ENCODE measurements around the gene LRRC23. TPM values are rescaled to one million over a fixed set of nuclear protein-coding genes. Genes with fewer than 3 reads are reported as not detected.
A peak's percentile ranks its signal among the peaks of the same experiment; 100 is the strongest.

The LRRC23 gene
- total and polyA plus RNA-seq, 2 of the 13 experiments (the other 11 are each of a cell fraction or from before 2014, with no cell fraction given) = 6.0 to 7.8 TPM

GRCh38 chr12:6950401-6950801, 45.8 kb downstream of the LRRC23 start (continued):
- TF ChIP-seq, protein P1, sequence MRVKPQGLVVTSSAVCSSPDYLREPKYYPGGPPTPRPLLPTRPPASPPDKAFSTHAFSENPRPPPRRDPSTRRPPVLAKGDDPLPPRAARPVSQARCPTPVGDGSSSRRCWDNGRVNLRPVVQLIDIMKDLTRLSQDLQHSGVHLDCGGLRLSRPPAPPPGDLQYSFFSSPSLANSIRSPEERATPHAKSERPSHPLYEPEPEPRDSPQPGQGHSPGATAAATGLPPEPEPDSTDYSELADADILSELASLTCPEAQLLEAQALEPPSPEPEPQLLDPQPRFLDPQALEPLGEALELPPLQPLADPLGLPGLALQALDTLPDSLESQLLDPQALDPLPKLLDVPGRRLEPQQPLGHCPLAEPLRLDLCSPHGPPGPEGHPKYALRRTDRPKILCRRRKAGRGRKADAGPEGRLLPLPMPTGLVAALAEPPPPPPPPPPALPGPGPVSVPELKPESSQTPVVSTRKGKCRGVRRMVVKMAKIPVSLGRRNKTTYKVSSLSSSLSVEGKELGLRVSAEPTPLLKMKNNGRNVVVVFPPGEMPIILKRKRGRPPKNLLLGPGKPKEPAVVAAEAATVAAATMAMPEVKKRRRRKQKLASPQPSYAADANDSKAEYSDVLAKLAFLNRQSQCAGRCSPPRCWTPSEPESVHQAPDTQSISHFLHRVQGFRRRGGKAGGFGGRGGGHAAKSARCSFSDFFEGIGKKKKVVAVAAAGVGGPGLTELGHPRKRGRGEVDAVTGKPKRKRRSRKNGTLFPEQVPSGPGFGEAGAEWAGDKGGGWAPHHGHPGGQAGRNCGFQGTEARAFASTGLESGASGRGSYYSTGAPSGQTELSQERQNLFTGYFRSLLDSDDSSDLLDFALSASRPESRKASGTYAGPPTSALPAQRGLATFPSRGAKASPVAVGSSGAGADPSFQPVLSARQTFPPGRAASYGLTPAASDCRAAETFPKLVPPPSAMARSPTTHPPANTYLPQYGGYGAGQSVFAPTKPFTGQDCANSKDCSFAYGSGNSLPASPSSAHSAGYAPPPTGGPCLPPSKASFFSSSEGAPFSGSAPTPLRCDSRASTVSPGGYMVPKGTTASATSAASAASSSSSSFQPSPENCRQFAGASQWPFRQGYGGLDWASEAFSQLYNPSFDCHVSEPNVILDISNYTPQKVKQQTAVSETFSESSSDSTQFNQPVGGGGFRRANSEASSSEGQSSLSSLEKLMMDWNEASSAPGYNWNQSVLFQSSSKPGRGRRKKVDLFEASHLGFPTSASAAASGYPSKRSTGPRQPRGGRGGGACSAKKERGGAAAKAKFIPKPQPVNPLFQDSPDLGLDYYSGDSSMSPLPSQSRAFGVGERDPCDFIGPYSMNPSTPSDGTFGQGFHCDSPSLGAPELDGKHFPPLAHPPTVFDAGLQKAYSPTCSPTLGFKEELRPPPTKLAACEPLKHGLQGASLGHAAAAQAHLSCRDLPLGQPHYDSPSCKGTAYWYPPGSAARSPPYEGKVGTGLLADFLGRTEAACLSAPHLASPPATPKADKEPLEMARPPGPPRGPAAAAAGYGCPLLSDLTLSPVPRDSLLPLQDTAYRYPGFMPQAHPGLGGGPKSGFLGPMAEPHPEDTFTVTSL (CRISPR knock-in tag; IDR thresholded peaks at IDR 0.05; ENCODE audit: borderline replicate concordance) = no peak
- TF ChIP-seq, protein P2, sequence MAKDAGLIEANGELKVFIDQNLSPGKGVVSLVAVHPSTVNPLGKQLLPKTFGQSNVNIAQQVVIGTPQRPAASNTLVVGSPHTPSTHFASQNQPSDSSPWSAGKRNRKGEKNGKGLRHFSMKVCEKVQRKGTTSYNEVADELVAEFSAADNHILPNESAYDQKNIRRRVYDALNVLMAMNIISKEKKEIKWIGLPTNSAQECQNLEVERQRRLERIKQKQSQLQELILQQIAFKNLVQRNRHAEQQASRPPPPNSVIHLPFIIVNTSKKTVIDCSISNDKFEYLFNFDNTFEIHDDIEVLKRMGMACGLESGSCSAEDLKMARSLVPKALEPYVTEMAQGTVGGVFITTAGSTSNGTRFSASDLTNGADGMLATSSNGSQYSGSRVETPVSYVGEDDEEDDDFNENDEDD (CRISPR knock-in tag; IDR thresholded peaks at IDR 0.05; ENCODE audit: borderline replicate concordance) = no peak
- TF ChIP-seq STAT5B (CRISPR knock-in tag; IDR thresholded peaks at IDR 0.05) = no peak
- no peak for TF ChIP-seq FOXC1 (CRISPR knock-in tag; IDR thresholded peaks at IDR 0.05; ENCODE audit: borderline replicate concordance)
- no peak for TF ChIP-seq ARNT2 (CRISPR knock-in tag; IDR thresholded peaks at IDR 0.05; ENCODE audit: low read depth)
- no peak for TF ChIP-seq ZNF7 (CRISPR knock-in tag; IDR thresholded peaks at IDR 0.05)
- TF ChIP-seq ZNF672 (CRISPR knock-in tag; IDR thresholded peaks at IDR 0.05) = peak; percentile 98
- TF ChIP-seq ELK4 (CRISPR knock-in tag; IDR thresholded peaks at IDR 0.05; ENCODE audit: borderline replicate concordance) = no peak
- TF ChIP-seq CTCF (CRISPR knock-in tag; IDR thresholded peaks at IDR 0.05) = peak; percentile 38
- TF ChIP-seq ZNF567 (CRISPR knock-in tag; IDR thresholded peaks at IDR 0.05; ENCODE audit: borderline replicate concordance) = no peak
- TF ChIP-seq PRPF4 (IDR thresholded peaks at IDR 0.05; ENCODE audit: low read depth, low read length, poor library complexity, severe bottlenecking) = no peak
- TF ChIP-seq MBNL3 (CRISPR knock-in tag; conservative IDR thresholded peaks at IDR 0.05) = no peak
- no peak for TF ChIP-seq ZBTB8A (CRISPR knock-in tag; IDR thresholded peaks at IDR 0.05; ENCODE audit: borderline replicate concordance, low read depth)
- TF ChIP-seq FOXA1 (IDR thresholded peaks at IDR 0.05) = no peak
- TF ChIP-seq FOXA1 (CRISPR knock-in tag; IDR thresholded peaks at IDR 0.05) = peak; percentile 44
- TF ChIP-seq THRA (CRISPR knock-in tag; IDR thresholded peaks at IDR 0.05; ENCODE audit: borderline replicate concordance) = no peak
